ENCODE data around the gene SLC41A3.
"Not testable (repeated sequence)": the region's sequence is repeated elsewhere in the genome, so short reads cannot be mapped to it uniquely, and the experiment has no call there.

SLC41A3 gene

DNA sequence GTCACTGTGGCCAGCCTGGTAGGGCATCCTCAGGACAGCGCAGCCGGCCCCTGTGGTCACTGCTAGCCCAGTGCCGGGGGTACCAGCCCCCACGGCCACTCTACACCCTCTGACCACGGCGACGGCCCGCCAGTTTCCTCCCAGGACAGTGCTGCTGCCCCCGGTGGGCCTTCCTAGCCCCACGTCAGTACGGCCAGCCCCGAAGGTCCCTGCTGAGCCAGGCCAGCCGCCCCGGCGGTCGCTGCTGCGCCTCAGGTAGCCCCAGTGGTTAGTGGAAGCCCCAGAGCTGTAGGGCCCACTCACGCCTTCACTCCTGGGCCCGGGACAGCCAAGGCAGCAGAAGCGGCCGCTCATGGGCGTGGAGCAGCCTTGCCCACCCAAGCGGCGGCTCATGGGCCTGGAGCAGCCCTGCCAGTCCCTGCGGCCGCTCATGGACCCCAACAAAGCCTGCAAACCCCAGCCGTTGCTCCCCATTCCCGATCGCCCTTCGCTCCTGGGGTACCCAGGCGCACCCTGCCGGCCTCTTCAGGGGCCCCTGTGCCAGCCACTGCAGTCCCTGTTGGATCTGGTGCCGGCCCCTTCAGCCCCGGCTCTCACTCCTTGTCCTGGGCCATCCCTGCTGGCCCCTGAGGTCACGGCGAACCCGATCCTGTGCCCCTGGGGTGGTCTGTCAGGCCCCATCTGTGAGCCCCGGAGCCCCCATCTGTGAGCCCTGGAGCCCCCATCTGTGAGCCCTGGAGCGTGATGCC is 124.4 kb downstream of the SLC41A3 start:
- TF ChIP-seq, protein P1, sequence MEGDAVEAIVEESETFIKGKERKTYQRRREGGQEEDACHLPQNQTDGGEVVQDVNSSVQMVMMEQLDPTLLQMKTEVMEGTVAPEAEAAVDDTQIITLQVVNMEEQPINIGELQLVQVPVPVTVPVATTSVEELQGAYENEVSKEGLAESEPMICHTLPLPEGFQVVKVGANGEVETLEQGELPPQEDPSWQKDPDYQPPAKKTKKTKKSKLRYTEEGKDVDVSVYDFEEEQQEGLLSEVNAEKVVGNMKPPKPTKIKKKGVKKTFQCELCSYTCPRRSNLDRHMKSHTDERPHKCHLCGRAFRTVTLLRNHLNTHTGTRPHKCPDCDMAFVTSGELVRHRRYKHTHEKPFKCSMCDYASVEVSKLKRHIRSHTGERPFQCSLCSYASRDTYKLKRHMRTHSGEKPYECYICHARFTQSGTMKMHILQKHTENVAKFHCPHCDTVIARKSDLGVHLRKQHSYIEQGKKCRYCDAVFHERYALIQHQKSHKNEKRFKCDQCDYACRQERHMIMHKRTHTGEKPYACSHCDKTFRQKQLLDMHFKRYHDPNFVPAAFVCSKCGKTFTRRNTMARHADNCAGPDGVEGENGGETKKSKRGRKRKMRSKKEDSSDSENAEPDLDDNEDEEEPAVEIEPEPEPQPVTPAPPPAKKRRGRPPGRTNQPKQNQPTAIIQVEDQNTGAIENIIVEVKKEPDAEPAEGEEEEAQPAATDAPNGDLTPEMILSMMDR (IDR thresholded peaks at IDR 0.05): no peak
- Histone ChIP-seq H3K27me3 (peaks cover 62% of the 10 kb centered on the region), H3K36me3 (no peaks in the 10 kb centered on the region), H3K4me3 (ENCODE audit: low read depth in 1 of 2, low read length in 1 of 2) (no peak overlapping the region), H3K4me1 (ENCODE audit: control insufficient read depth in 1 of 2, insufficient read depth in 1 of 2, low read depth in 1 of 2, low read length in 1 of 2) (no peaks in the 10 kb centered on the region), H3K9me3 (no peaks in the 10 kb centered on the region), H3K27ac (no peak overlapping the region)

DNA sequence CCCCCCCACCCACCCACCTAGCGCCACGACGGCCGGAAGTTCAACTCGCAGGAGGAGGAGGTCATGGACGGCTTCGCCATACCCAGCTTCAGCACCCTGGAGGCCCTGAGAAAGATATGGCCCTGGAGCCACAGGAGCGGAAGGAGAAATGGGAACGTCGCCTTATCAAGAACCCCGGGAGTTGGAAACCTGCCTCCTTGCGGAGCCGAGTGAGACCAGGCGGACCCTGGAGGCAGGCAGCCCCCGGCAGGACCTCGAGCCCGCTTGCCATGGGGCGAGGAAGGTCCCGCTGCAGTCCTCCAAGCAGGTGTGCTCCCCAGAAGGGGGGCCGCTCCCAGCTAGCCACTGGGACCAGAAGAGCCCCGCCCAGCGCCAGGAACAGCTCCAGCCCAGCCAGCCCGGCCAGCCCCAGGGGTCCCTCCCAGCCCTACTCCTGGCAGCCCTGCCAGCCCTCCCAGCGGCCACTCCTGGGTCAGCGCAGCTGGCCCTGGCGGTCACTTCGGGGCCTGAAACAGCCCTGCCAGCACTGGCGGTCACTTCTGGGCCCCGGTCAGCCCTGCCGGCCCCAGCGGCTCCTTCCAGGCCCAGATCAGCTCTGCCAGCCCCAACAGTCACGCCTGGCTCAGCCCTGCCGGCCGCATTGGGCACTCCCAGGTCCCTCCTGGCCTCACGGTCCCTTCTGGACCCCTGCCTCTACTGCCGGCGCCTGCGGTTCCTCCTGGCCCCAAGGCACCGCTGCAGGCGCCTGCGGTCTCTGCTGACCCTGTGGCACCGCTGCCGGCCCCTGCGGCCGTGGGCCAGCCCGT is 125.2 kb downstream of the SLC41A3 start:
- Histone ChIP-seq H3K27ac (no peak overlapping the region), H3K4me3 (ENCODE audit: low read depth in 1 of 2, low read length in 1 of 2) (no peak overlapping the region), H3K9me3 (no peaks in the 10 kb centered on the region), H3K27me3 (peaks cover 56% of the 10 kb centered on the region), H3K4me1 (ENCODE audit: control insufficient read depth in 1 of 2, insufficient read depth in 1 of 2, low read depth in 1 of 2, low read length in 1 of 2) (no peaks in the 10 kb centered on the region), H3K36me3 (no peaks in the 10 kb centered on the region)
- TF ChIP-seq, protein P1 (IDR thresholded peaks at IDR 0.05): no peak

- no peaks in the 10 kb centered on the region for H3K9me3 ChIP-seq
- TF ChIP-seq, protein P1 (IDR thresholded peaks at IDR 0.05): no peak
- no peak overlapping the region for H3K4me3 ChIP-seq (ENCODE audit: low read depth in 1 of 2, low read length in 1 of 2)
- H3K27ac ChIP-seq: no peak overlapping the region
- H3K4me1 ChIP-seq (ENCODE audit: control insufficient read depth in 1 of 2, insufficient read depth in 1 of 2, low read depth in 1 of 2, low read length in 1 of 2): no peaks in the 10 kb centered on the region
- peaks cover 47% of the 10 kb centered on the region for H3K27me3 ChIP-seq
- no peaks in the 10 kb centered on the region for H3K36me3 ChIP-seq
Measured at GRCh38 chr3:125957674-125958510, 126.0 kb downstream of the SLC41A3 start.

DNA sequence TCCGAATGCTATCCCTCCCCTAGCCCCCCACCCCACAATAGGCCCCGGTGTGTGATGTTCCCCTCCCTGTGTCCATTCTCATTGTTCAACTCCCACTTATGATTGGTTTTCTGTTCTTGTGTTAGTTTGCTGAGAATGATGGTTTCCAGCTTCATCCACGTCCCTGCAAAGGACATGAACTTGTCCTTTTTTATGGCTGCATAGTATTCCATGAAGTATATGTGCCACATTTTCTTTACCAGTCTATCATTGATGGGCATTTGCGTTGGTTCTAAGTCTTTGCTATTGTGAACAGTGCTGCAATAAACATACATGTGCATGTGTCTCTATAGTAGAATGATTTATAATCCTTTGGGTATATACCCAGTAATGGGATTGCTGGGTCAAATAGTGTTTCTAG is 126.9 kb downstream of the SLC41A3 start:
- not testable (repeated sequence) for H3K36me3 ChIP-seq; H3K27ac ChIP-seq; H3K4me1 ChIP-seq (ENCODE audit: control insufficient read depth in 1 of 2, insufficient read depth in 1 of 2, low read depth in 1 of 2, low read length in 1 of 2); H3K4me3 ChIP-seq (ENCODE audit: low read depth in 1 of 2, low read length in 1 of 2); H3K9me3 ChIP-seq
- H3K27me3 ChIP-seq: peaks cover 46% of the 10 kb centered on the region
